Mucosa of stomach (tissue), 1 donor: Measurements from ENCODE around the gene TTC31.
"Not testable (repeated sequence)": the region's sequence is repeated elsewhere in the genome, so short reads cannot be mapped to it uniquely, and the experiment has no call there.

Experiments used
- H3K27me3 ChIP-seq: one replicate; pipeline ENCODE4 v1.7.0; 2013; ENCODE audit warnings: mild to moderate bottlenecking, low read length; ENCODE audit not compliant: control insufficient read depth, insufficient read depth
- H3K36me3 ChIP-seq: one replicate; pipeline ENCODE4 v1.7.0; 2013; ENCODE audit warnings: low read length; ENCODE audit not compliant: control insufficient read depth, insufficient read depth
- H3K4me1 ChIP-seq: one replicate; pipeline ENCODE4 v1.7.0; 2013; ENCODE audit warnings: mild to moderate bottlenecking, low read length; ENCODE audit not compliant: control insufficient read depth, insufficient read depth
- H3K4me3 ChIP-seq: one replicate; pipeline ENCODE4 v1.7.0; 2013; ENCODE audit warnings: low read length
- H3K9ac ChIP-seq: one replicate; pipeline ENCODE4 v1.7.0; 2013; ENCODE audit warnings: mild to moderate bottlenecking, low read length, moderate library complexity
- H3K9me3 ChIP-seq: one replicate; pipeline ENCODE4 v1.7.0; 2013; ENCODE audit warnings: mild to moderate bottlenecking, low read length, moderate library complexity; ENCODE audit not compliant: control insufficient read depth
- donor health status: Pancreatic carcinoma.

TTC31 gene

GRCh38 chr2:74459503-74460118, 23.3 kb upstream of the TTC31 start:
- H3K4me3 ChIP-seq, H3K9me3 ChIP-seq, H3K36me3 ChIP-seq, H3K27me3 ChIP-seq, H3K9ac ChIP-seq: not testable (repeated sequence)
- H3K4me1 ChIP-seq = peaks cover 41% of the 10 kb centered on the region

GRCh38 chr2:74460187-74460586, 22.7 kb upstream of the TTC31 start:
- not testable (repeated sequence) for H3K9ac ChIP-seq, H3K36me3 ChIP-seq, H3K9me3 ChIP-seq, H3K27me3 ChIP-seq, H3K4me3 ChIP-seq
- peaks cover 41% of the 10 kb centered on the region for H3K4me1 ChIP-seq

- H3K4me3 ChIP-seq = no peak overlapping the region
- no peaks in the 10 kb centered on the region for H3K9me3 ChIP-seq
- H3K4me1 ChIP-seq = peaks cover 32% of the 10 kb centered on the region
- H3K36me3 ChIP-seq = no peaks in the 10 kb centered on the region
- no peaks in the 10 kb centered on the region for H3K27me3 ChIP-seq
- H3K9ac ChIP-seq = no peak overlapping the region
Measured at GRCh38 chr2:74461187-74462053, 21.5 kb upstream of the TTC31 start.

GRCh38 chr2:74462054-74462785, 20.7 kb upstream of the TTC31 start:
- H3K4me3 ChIP-seq = no peak overlapping the region
- no peaks in the 10 kb centered on the region for H3K27me3 ChIP-seq
- no peaks in the 10 kb centered on the region for H3K36me3 ChIP-seq
- no peak overlapping the region for H3K9ac ChIP-seq
- H3K9me3 ChIP-seq = no peaks in the 10 kb centered on the region
- peaks cover 25% of the 10 kb centered on the region for H3K4me1 ChIP-seq

GRCh38 chr2:74462786-74463105, 20.1 kb upstream of the TTC31 start:
- H3K4me3 ChIP-seq = no peak overlapping the region
- peaks cover 24% of the 10 kb centered on the region for H3K4me1 ChIP-seq
- H3K36me3 ChIP-seq = no peaks in the 10 kb centered on the region

GRCh38 chr2:74464406-74464805, 18.5 kb upstream of the TTC31 start:
- Histone ChIP-seq H3K4me3 (peak overlapping the region; percentile 87), H3K27me3 (no peaks in the 10 kb centered on the region), H3K9ac (peak overlapping the region; percentile 91), H3K9me3 (no peaks in the 10 kb centered on the region), H3K36me3 (no peaks in the 10 kb centered on the region), H3K4me1 (peaks cover 16% of the 10 kb centered on the region)

More at GRCh38 chr2:74462786-74463105, 20.1 kb upstream of the TTC31 start:
- H3K27me3 ChIP-seq = no peaks in the 10 kb centered on the region
- peak overlapping the region; percentile 18 for H3K9ac ChIP-seq
- no peaks in the 10 kb centered on the region for H3K9me3 ChIP-seq

GRCh38 chr2:74470742-74471141, 12.1 kb upstream of the TTC31 start:
- H3K4me1 ChIP-seq = peaks cover 14% of the 10 kb centered on the region
- not testable (repeated sequence) for H3K9me3 ChIP-seq, H3K36me3 ChIP-seq, H3K4me3 ChIP-seq, H3K9ac ChIP-seq, H3K27me3 ChIP-seq

GRCh38 chr2:74471332-74472065, 11.4 kb upstream of the TTC31 start:
- Histone ChIP-seq H3K9ac (peak overlapping the region; percentile 76), H3K36me3 (peaks cover 4% of the 10 kb centered on the region), H3K4me1 (peaks cover 14% of the 10 kb centered on the region), H3K4me3 (peak overlapping the region; percentile 31), H3K9me3 (no peaks in the 10 kb centered on the region), H3K27me3 (no peaks in the 10 kb centered on the region)

- H3K4me3 ChIP-seq = peak within 1 kb of the TSS; percentile 31
Measured at GRCh38 chr2:74472086-74472944, 10.6 kb upstream of the TTC31 start, which contains the start of gene MRPL53. Gene MRPL53, minus strand, starts transcription at chr2:74472680. Its CDS starts 20 bp downstream, at chr2:74472660.

GRCh38 chr2:74472945-74473258, 10.0 kb upstream of the TTC31 start:
- Histone ChIP-seq H3K27me3 (no peaks in the 10 kb centered on the region), H3K4me3 (peak overlapping the region; percentile 31), H3K9me3 (no peaks in the 10 kb centered on the region), H3K36me3 (peaks cover 8% of the 10 kb centered on the region), H3K4me1 (peaks cover 14% of the 10 kb centered on the region), H3K9ac (peak overlapping the region; percentile 76)

More at GRCh38 chr2:74472086-74472944, 10.6 kb upstream of the TTC31 start, which contains the start of gene MRPL53:
- Histone ChIP-seq H3K4me1 (peaks cover 14% of the 10 kb centered on the region), H3K9ac (peak within 1 kb of the TSS; percentile 76), H3K9me3 (no peaks in the 10 kb centered on the region), H3K27me3 (no peaks in the 10 kb centered on the region), H3K36me3 (peaks cover 4% of the 10 kb centered on the region)

- Histone ChIP-seq H3K4me3 (no peak overlapping the region), H3K9me3 (no peaks in the 10 kb centered on the region), H3K36me3 (peaks cover 8% of the 10 kb centered on the region), H3K4me1 (peaks cover 14% of the 10 kb centered on the region), H3K27me3 (no peaks in the 10 kb centered on the region), H3K9ac (no peak overlapping the region)
Measured at GRCh38 chr2:74474481-74474880, 8.4 kb upstream of the TTC31 start.
